HepG2 (cell line): ENCODE data around the gene MYO5B. TPM values are rescaled to one million over a fixed set of nuclear protein-coding genes. Genes with fewer than 3 reads are reported as not detected.

Source experiments
- ATAC-seq: fragments of 200-7000 bp; cut with Tn5 transposase; 3 replicates; pipeline ENCODE4 v1.9.1; 2020; ENCODE audit warnings: mild to moderate bottlenecking, moderate library complexity
- BruUV-seq: library from RNA; stranded (reverse); fragments of 400-500 nt; replicated peaks from 2 replicates; lab custom pipeline; 2021; lab: Mats Ljungman, UMichigan
- CTCF ChIA-PET: fragments of 300-600 bp; formaldehyde crosslinking; extraction: SDS; loops from one replicate; lab custom pipeline; 2021; ENCODE audit warnings: low total read pairs, inconsistent platforms, low intra/inter-chr PET ratio; lab: Yijun Ruan, JAX
- POLR2A ChIA-PET: fragments of 350-600 bp; sonication (Branson Sonifier 250); formaldehyde crosslinking; loops from one replicate; lab custom pipeline; 2020; ENCODE audit warnings: antibody characterized with exemption, inconsistent platforms; lab: Yijun Ruan, JAX
- DNase-seq: peaks from one replicate; pipeline ENCODE4 v3.0.0-alpha.2; 2015; ENCODE audit warnings: low spot score
- FAIRE-seq: peaks from 3 replicates; lab custom pipeline; 2011; peaks lifted over from hg19 to GRCh38; lab: Jason Lieb, UNC
- H2AFZ ChIP-seq: one replicate; pipeline ENCODE4 v1.6.1; 2011; ENCODE audit warnings: low read length, inconsistent platforms
- H3K27ac ChIP-seq: fragments of 300-600 bp; 3 replicates; pipeline ENCODE4 v1.8.0; 2011; ENCODE audit warnings: mixed run types, mild to moderate bottlenecking, mixed read lengths, low read length, inconsistent platforms; ENCODE audit not compliant: insufficient read depth; ENCODE audit errors: extremely low read length
- H3K27me3 ChIP-seq, 2 experiments: fragments of 200-600 bp in 1 of 2; 2 replicates in 1 of 2; 3 replicates in 1 of 2; pipeline versions ENCODE4 v1.6.0 to v1.8.0; 2011; ENCODE audit warnings: low read length in 2 of 2, mild to moderate bottlenecking in 2 of 2, moderate library complexity in 2 of 2, inconsistent platforms in 1 of 2; ENCODE audit not compliant: insufficient read depth in 2 of 2, control insufficient read depth in 1 of 2
- H3K36me3 ChIP-seq, 2 experiments: fragments of 200-600 bp in 1 of 2; replicated peaks in 1 of 2; 2 replicates in 1 of 2; 3 replicates in 1 of 2; pipeline versions ENCODE4 v1.5.1 to v1.8.0; 2011; ENCODE audit warnings: low read length in 2 of 2, inconsistent platforms in 1 of 2; ENCODE audit not compliant: insufficient read depth in 2 of 2, control insufficient read depth in 1 of 2
- H3K4me1 ChIP-seq: 2 replicates; pipeline ENCODE4 v1.5.1; 2012; ENCODE audit warnings: low read length, inconsistent platforms; ENCODE audit not compliant: insufficient read depth
- H3K4me2 ChIP-seq: 2 replicates; pipeline ENCODE4 v1.6.0; 2011; ENCODE audit warnings: low read depth, low read length, inconsistent platforms
- H3K4me3 ChIP-seq, 3 experiments: fragments of 200-600 bp in 1 of 3; sonication (generic), shearing (Covaris generic) in 1 of 3; replicated peaks in 1 of 3; 2 replicates each; pipeline ENCODE4 v1.5.1; 2011 to 2016; ENCODE audit warnings: low read length in 3 of 3, inconsistent platforms in 2 of 3, low read depth in 2 of 3, mild to moderate bottlenecking in 2 of 3, control low read depth in 1 of 3, mixed read lengths in 1 of 3; ENCODE audit not compliant: insufficient read depth in 1 of 3
- H3K79me2 ChIP-seq: one replicate; pipeline ENCODE4 v1.6.1; 2011; ENCODE audit warnings: low read length, inconsistent platforms; ENCODE audit not compliant: insufficient read depth
- H3K9ac ChIP-seq: 2 replicates; pipeline ENCODE4 v1.6.0; 2011; ENCODE audit warnings: mild to moderate bottlenecking, low read depth, low read length, inconsistent platforms; ENCODE audit not compliant: insufficient read depth
- H3K9me3 ChIP-seq: 2 replicates; pipeline ENCODE4 v1.5.1; 2012; ENCODE audit warnings: mild to moderate bottlenecking, low read length
- H4K20me1 ChIP-seq: 2 replicates; pipeline ENCODE4 v1.6.0; 2011; ENCODE audit warnings: inconsistent platforms, mild to moderate bottlenecking, low read length, moderate library complexity; ENCODE audit not compliant: insufficient read depth
- WGBS: methylation state at CpG from one replicate; pipeline ENCODE4 v1.1.6; 2017; ENCODE audit warnings: low lambda C conversion rate; 5-methylcytosine and 5-hydroxymethylcytosine counted together
- in situ Hi-C: cut with HindIII; loops from 2 replicates; pipeline ENCODE4 v1.10.0; 2017; ENCODE audit warnings: low pct_unique_long_range_greater_than_20kb; ENCODE audit not compliant: extremely low pct_ligation_motif_present
- intact Hi-C: fragments of 100-400 bp; cut with micrococcal nuclease; formaldehyde crosslinking; loops from one replicate; pipeline ENCODE4 v1.10.0; 2022; ENCODE audit not compliant: unreplicated experiment
- polyA plus RNA-seq, 8 experiments: library from polyadenylated mRNA; depleted of rRNA in 3 of 8; stranded (reverse) in 7 of 8; unstranded in 1 of 8; fragments of >200 nt; fragmentation: Illumina TruSeq in 4 of 8; extraction: Trizol in 4 of 8; gene quantifications; 2 replicates each; pipeline versions ENCODE4 v1.2.1 to v1.2.3, GENCODE V29; 2011 to 2016; ENCODE audit warnings: low read depth in 4 of 8, missing spikeins in 1 of 8, mixed read lengths in 1 of 8; ENCODE audit not compliant: insufficient read depth in 1 of 8
- total RNA-seq, 5 experiments: library from RNA; depleted of rRNA; stranded (reverse); fragments of >200 nt; fragmentation: Illumina TruSeq; extraction: Trizol; gene quantifications; 2 replicates each; pipeline ENCODE4 v1.2.3, GENCODE V29; 2016; ENCODE audit warnings: low read depth in 1 of 5
- TF ChIP-seq, protein P1 (sequence below): IDR thresholded peaks from 2 replicates; pipeline ENCODE4 v1.4.0; 2020; ENCODE audit warnings: mild to moderate bottlenecking, missing genetic modification reagents
- TF ChIP-seq, protein P2 (sequence below): fragments of 450-650 bp; IDR thresholded peaks from 2 replicates; pipeline ENCODE4 v1.6.1; 2016

Gene MYO5B
- total and polyA plus RNA-seq, 2 of the 13 experiments (the other 11 are each of a cell fraction or from before 2014, with no cell fraction given): 13.1 to 24.0 TPM

DNA sequence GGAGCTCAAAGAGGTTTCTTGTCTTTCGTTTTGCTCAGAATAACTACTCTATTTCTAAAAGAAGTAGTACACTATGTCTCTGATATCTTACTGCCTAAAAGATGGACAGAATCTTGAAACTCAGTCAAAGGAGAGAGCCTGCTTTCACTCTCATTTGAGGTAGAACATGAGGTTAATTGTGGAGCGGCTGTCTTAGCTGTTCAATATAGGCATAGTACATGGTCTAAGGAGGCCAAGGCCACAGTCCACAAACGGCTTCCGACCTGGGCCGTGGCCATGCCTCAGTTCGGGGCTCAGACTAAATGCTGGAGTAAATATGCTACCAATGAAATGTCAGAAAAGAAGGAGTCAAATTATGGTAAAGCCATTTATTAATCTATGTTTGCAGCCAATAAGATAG is 195.8 kb downstream of the MYO5B start:
- BruUV-seq: no TSS peak
- Histone ChIP-seq H3K9ac (no peak overlapping the region), H3K79me2 (no peaks in the 10 kb centered on the region), H3K36me3 (peaks cover 0 to 5% of the 10 kb centered on the region in 2 experiments; a peak in 4 of 5 replicates), H3K27me3 (no peaks in the 10 kb centered on the region), H3K4me2 (no peak overlapping the region), H2AFZ (no peak overlapping the region), H3K4me3 (no peak overlapping the region), H3K27ac (no peak overlapping the region), H3K4me1 (0 out of 2 replicates have a peak, but pooled peaks cover 4% of the 10 kb centered on the region), H3K9me3 (no peaks in the 10 kb centered on the region), H4K20me1 (no peaks in the 10 kb centered on the region)
- 87% methylated on average over 6 of the region's 6 CpGs for WGBS
- in situ Hi-C loops (no loop called here), intact Hi-C loops (no loop called here)
- ChIA-PET POLR2A (no interaction called here), CTCF (no interaction called here)
- ATAC-seq (no peak), DNase-seq (no peak), FAIRE-seq (no peak)
- TF ChIP-seq, protein P1, sequence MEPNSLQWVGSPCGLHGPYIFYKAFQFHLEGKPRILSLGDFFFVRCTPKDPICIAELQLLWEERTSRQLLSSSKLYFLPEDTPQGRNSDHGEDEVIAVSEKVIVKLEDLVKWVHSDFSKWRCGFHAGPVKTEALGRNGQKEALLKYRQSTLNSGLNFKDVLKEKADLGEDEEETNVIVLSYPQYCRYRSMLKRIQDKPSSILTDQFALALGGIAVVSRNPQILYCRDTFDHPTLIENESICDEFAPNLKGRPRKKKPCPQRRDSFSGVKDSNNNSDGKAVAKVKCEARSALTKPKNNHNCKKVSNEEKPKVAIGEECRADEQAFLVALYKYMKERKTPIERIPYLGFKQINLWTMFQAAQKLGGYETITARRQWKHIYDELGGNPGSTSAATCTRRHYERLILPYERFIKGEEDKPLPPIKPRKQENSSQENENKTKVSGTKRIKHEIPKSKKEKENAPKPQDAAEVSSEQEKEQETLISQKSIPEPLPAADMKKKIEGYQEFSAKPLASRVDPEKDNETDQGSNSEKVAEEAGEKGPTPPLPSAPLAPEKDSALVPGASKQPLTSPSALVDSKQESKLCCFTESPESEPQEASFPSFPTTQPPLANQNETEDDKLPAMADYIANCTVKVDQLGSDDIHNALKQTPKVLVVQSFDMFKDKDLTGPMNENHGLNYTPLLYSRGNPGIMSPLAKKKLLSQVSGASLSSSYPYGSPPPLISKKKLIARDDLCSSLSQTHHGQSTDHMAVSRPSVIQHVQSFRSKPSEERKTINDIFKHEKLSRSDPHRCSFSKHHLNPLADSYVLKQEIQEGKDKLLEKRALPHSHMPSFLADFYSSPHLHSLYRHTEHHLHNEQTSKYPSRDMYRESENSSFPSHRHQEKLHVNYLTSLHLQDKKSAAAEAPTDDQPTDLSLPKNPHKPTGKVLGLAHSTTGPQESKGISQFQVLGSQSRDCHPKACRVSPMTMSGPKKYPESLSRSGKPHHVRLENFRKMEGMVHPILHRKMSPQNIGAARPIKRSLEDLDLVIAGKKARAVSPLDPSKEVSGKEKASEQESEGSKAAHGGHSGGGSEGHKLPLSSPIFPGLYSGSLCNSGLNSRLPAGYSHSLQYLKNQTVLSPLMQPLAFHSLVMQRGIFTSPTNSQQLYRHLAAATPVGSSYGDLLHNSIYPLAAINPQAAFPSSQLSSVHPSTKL (CRISPR knock-in tag): no peak

DNA sequence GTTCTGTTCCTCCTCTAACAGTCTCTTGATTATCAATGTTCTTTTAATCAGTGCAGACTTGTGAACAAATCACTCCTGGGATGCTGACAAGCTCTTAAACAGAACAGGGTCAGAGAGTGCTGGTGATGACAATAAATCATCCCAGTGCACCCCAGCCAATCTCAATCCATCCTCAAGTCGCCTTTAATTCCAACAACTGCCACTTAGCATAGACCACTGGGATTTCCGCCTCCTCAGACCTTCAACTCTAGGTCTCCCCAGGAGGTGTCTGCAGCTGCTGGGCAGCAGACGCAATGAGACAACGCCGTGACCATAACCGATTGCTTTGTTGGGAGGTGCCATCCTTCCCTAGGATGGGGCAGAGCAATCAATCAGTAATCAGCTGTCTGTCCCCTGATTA is 197.4 kb downstream of the MYO5B start:
- in situ Hi-C loops (no loop called here), intact Hi-C loops (no loop called here)
- 99% methylated on average over 5 of the region's 6 CpGs for WGBS
- no peaks in the 10 kb centered on the region for H3K9me3 ChIP-seq
- FAIRE-seq (no peak), ATAC-seq (no peak), DNase-seq (no peak)
- TF ChIP-seq, protein P2, sequence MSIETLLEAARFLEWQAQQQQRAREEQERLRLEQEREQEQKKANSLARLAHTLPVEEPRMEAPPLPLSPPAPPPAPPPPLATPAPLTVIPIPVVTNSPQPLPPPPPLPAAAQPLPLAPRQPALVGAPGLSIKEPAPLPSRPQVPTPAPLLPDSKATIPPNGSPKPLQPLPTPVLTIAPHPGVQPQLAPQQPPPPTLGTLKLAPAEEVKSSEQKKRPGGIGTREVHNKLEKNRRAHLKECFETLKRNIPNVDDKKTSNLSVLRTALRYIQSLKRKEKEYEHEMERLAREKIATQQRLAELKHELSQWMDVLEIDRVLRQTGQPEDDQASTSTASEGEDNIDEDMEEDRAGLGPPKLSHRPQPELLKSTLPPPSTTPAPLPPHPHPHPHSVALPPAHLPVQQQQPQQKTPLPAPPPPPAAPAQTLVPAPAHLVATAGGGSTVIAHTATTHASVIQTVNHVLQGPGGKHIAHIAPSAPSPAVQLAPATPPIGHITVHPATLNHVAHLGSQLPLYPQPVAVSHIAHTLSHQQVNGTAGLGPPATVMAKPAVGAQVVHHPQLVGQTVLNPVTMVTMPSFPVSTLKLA: no peak
- no peak overlapping the region for H3K9ac ChIP-seq
- no peaks in the 10 kb centered on the region for H3K79me2 ChIP-seq
- no peak overlapping the region for H2AFZ ChIP-seq
- BruUV-seq: no TSS peak
- 0 out of 2 replicates have a peak, but pooled peaks cover 4% of the 10 kb centered on the region for H3K4me1 ChIP-seq
- H3K4me2 ChIP-seq: no peak overlapping the region
- H4K20me1 ChIP-seq: no peaks in the 10 kb centered on the region
- H3K27me3 ChIP-seq: no peaks in the 10 kb centered on the region
- H3K36me3 ChIP-seq: peaks cover 0 to 5% of the 10 kb centered on the region in 2 experiments; a peak in 4 of 5 replicates
- no peak overlapping the region for H3K27ac ChIP-seq
- ChIA-PET POLR2A (no interaction called here), CTCF (no interaction called here)
- no peak overlapping the region for H3K4me3 ChIP-seq
